Fibroblast of mammary gland (primary cell): Measurements from ENCODE around the gene RGS1.

Experiments used
- DNase-seq: peaks from one replicate; pipeline ENCODE4 v3.0.0-alpha.2; 2010; ENCODE audit warnings: low read depth
- H3K4me3 ChIP-seq: 2 replicates; pipeline ENCODE4 v1.5.1; 2011; ENCODE audit warnings: low read depth, mild to moderate bottlenecking, low read length, moderate library complexity; ENCODE audit not compliant: control insufficient read depth
- CTCF ChIP-seq: conservative IDR thresholded peaks from 2 replicates; pipeline ENCODE4 v1.5.1; 2011; ENCODE audit warnings: low read depth, low read length, inconsistent platforms; ENCODE audit not compliant: control insufficient read depth, insufficient read depth

Gene RGS1

GRCh38 chr1:192565946-192566345, 9.6 kb upstream of the RGS1 start:
- DNase-seq = peak; percentile 49
- no peak overlapping the region for H3K4me3 ChIP-seq
- TF ChIP-seq CTCF = no peak

- no peak for TF ChIP-seq CTCF
- DNase-seq = no peak
Measured at GRCh38 chr1:192566657-192567056, 8.9 kb upstream of the RGS1 start.

GRCh38 chr1:192568063-192568462, 7.5 kb upstream of the RGS1 start:
- H3K4me3 ChIP-seq = no peak overlapping the region
- TF ChIP-seq CTCF = no peak
- no peak for DNase-seq

More at GRCh38 chr1:192566657-192567056, 8.9 kb upstream of the RGS1 start:
- H3K4me3 ChIP-seq = no peak overlapping the region

GRCh38 chr1:192571668-192572067, 3.9 kb upstream of the RGS1 start:
- no peak for DNase-seq
- TF ChIP-seq CTCF = no peak
- H3K4me3 ChIP-seq = no peak overlapping the region

GRCh38 chr1:192573499-192573898, 2.1 kb upstream of the RGS1 start:
- DNase-seq = peak; percentile 75
- no peak overlapping the region for H3K4me3 ChIP-seq
- TF ChIP-seq CTCF = no peak

- DNase-seq = no peak
- H3K4me3 ChIP-seq = no peak overlapping the region
Measured at GRCh38 chr1:192574073-192574472, 1.5 kb upstream of the RGS1 start.

More at GRCh38 chr1:192574073-192574472, 1.5 kb upstream of the RGS1 start:
- TF ChIP-seq CTCF = no peak
